Measurements from ENCODE around the gene NPTX1.

Gene NPTX1

DNA sequence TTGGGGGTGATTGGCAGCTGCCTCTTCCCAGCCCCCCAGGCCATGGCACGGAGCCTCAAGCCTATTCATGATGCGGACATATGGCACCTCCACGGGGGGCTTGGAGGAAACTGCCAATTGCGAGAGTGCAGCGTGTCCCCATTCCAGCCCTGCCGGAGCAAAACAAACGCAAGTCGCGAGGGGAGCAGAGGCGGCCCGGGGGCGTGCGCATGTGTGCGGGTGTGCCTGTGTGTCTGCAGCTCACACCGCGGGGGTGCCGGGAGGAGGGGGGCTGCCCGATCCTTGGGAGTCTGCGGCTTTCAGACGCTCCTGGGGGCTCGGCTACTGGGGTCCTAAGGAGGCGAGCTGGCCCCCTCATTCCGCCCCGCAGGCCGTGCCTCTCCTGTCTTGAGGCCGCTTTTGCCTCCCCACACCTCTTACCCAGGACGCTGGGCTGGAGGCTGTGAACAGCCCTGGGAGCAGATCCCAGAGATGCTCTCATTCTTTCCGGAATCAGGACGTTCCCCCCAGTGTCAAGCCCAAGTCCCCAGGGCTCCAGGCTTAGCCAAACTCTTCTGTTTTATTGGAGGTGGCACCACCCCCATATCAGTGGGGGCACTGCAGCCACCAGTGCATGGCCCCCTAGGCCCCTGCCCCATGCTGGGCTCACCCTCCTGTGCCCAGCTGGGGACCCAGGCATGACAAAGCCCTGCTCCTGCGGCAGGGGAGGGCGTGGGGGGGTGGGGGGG is 32.3 kb downstream of the NPTX1 start:
- DNase-seq (ENCODE audit: low spot score), result no peak

- no peak for DNase-seq (ENCODE audit: low spot score)
Observed at GRCh38 chr17:80443498-80443897, 32.9 kb downstream of the NPTX1 start.

- DNase-seq (ENCODE audit: low spot score), result no peak
Observed at GRCh38 chr17:80442764-80443163, 33.6 kb downstream of the NPTX1 start.

- no peak for DNase-seq (ENCODE audit: low spot score)
Observed at GRCh38 chr17:80442323-80442659, 34.1 kb downstream of the NPTX1 start.

- DNase-seq (ENCODE audit: low spot score), result no peak
Observed at GRCh38 chr17:80441598-80442322, 34.6 kb downstream of the NPTX1 start.

GRCh38 chr17:80441133-80441578 is 35.3 kb downstream of the NPTX1 start:
- peak; percentile 76 for DNase-seq (ENCODE audit: low spot score)

DNA sequence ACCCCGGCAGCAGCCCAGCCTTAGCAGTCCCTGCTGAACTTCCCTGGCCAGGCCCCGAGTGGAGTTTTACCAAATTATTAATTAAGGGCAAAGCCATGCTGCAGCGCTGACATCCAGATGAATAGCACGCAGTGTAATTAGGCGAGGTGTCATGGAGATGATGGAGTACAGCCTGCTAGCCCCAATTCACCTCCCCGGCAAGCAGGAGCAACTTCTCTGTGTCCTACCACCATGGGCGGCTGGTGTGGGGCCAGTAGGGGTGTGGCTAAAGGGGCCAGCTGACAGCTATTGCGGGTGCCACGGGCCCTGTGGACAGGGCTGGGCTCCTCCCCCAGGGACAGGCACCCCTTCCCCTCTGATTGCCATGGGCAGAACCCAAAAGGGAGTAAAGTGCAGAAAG is 36.9 kb downstream of the NPTX1 start:
- DNase-seq (ENCODE audit: low spot score), result no peak

DNA sequence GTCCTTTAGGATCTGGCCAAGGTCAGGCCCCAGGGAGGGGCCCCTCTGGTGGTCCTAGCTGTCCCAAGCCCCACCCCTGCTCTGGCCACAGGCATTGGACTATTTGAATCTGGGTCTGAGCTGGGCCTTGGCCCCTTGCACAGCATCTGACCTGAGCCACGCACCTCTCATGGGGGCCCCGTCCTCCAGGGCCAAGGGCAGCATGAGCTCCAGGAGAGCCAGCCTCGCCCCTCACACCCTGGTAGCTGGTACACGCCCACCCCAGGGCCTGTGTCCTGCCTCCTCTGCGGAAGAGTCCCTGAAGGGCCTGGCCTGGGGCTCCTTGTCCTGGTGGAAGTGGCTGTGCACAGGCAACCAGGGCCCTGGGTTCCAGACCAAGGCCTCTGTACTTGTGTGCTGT is 37.6 kb downstream of the NPTX1 start:
- DNase-seq (ENCODE audit: low spot score), result no peak

GRCh38 chr17:80437532-80437931 is 38.9 kb downstream of the NPTX1 start:
- DNase-seq (ENCODE audit: low spot score), result no peak

GRCh38 chr17:80433916-80434666 is 42.3 kb downstream of the NPTX1 start:
- DNase-seq (ENCODE audit: low spot score), result no peak

GRCh38 chr17:80432961-80433550 is 43.4 kb downstream of the NPTX1 start:
- DNase-seq (ENCODE audit: low spot score), result no peak

DNA sequence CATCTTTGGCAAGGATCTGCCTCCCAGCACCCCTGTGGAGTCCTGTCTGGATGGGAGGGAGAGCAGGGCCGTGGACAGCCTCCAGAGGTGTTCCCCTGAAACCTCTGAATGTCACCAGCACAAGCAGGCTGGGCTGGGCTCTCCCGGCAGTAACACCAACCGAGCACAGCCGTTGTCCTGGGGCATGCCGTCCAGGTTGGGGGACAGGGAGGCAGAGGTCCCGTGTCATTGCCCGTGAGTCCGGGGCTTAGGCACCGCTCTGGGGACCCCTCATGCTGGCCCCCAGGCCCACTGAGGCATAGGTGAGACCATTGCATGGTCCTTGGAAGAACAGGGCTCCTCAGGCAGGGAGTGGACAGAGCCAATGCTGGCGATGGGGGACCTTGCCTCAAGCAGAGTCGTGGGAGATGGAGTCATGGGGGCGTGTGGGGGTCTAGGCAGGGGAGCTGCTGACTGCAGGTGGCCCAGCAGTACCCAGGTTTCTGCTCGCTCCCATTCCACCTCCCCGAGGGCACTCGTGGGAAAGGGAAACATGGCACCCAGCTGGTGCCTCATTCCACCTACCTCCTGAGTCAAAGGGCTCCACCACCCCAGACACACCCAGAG is 44.0 kb downstream of the NPTX1 start:
- no peak for DNase-seq (ENCODE audit: low spot score)

DNA sequence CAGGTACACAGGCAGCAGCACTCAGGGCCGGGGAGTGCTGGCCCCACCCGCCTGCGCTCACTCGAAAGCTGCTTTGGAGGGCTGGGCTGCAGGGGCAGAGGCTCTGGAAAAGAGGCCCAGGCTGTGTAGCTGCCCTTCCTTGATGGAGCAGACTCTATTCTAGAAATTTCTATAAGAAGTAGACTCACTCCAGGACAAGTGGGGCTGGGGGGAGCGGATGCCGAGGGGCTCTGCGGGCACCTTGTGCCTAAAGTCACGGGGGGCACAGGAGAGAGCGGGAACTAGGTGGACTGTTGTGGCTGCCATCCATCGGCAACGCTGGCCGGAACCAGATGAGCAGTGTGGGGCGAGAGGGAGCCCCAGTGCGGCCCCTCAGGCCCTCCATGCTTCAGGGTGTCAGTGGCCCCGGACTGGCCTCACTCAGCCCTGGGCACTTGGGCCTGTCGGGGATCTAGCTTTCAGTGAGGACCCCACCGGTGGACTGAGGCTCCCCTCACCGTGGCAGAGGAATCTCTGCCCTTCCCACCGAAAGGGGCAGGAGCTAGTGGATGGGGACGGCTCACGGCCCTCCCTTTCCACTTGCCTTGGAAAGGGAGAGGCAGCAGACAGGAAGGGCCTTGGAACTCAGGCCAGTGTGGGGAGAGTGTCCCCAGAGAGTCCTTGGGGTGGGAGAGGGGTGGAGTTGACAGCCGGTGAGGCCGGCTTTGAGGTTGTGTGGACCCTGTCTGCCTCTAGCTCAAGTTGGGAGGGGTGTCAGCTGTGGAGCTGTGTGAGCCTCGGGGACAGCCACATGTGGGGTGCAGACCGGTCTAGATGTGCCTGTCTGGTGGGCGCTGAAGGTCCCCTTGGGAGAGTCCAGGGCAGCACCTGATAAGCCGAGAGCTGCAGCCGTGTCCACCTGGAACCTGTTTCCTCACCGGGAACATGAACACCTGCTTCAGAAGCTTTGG is 44.9 kb downstream of the NPTX1 start:
- DNase-seq (ENCODE audit: low spot score), result no peak

DNA sequence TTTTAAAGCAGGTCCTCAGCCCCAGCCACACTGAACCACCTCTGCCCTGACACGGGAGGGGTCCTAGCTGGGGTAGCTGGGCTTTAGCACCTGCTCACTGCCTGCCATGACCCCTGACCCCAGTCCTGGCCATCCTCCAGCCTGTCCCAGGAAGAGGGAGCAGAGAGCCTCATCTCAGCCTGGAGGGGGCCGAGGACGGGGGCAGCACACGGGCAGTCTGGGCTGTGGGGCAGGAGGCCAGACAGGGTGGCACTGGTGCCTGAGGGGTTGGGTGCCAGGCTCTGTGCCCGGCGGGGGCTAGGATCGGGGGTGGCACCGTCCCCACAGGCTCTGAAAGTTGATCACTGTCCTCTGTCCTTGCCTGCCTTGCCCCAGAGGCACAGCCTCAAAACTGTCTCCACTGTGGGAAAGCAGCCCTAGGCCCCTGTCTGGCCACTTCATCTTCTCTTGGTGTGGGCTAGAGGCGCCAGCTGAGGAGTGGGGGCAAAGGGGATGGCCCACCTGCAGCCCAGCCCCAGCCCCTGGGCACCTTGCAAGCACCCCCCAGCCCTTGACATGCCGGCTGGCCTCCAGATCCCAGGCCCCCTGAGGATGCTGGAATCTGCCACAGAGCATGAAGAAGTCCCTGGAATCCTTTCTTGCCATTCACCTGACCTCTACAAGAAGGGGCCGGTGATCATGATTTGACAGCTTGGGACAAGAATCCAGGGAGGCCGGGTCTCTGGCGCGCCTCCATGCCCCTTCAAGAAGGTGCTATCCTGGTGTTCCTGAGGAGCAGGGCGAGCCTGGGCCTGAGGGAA is 45.8 kb downstream of the NPTX1 start:
- DNase-seq (ENCODE audit: low spot score), result no peak

GRCh38 chr17:80429356-80430275 is 46.8 kb downstream of the NPTX1 start:
- no peak for DNase-seq (ENCODE audit: low spot score)

DNA sequence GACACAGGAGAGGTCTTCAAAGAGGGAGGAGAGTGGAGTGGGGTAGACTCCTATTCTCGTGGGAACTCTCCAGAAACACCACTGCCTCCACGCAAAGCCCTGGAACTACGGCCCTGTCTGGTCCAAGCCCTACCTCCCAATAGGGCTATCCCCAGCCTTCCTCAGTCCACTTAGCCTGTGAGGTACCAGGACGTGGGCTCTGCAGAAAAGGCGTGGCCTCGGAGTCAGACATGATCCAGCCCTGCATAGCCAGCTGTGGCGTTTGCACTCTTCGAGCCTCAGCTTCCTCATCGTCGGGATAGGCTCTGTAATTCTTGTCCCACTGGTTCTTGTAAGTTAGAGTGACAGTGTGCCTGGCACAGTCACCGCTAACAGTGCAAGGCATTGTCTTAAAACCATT is 47.6 kb downstream of the NPTX1 start:
- DNase-seq (ENCODE audit: low spot score), result no peak

DNA sequence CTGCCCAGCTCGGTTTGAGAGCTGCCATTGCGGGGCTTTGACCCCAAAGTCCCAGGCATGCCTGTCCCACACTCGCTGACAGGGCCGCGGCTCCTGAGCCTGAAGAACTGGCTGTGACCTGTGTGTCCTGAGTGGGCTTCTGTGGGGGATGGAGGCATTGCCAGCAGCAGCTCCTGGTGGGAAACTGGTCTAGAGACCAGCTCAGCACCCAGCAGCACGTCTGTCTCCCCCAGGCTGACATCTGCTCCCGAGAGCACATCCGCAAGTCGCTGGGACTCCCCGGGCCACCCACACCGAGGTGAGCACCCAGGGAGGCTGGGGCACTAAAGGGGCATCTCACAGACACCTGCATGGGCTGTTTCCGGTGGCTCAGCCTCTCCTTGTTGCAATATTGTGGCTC is 48.0 kb downstream of the NPTX1 start:
- no peak for DNase-seq (ENCODE audit: low spot score)

GRCh38 chr17:80427366-80428282 is 48.8 kb downstream of the NPTX1 start:
- DNase-seq (ENCODE audit: low spot score), result no peak
